NT2/D1 (cell line): ENCODE measurements around the gene USP49.

Experiments
- SUZ12 ChIP-seq: IDR thresholded peaks from 2 replicates; pipeline ENCODE4 v1.6.1; 2011; ENCODE audit not compliant: insufficient read length, insufficient read depth; ENCODE audit errors: extremely low read depth
- YY1 ChIP-seq: IDR thresholded peaks from 2 replicates; pipeline ENCODE4 v1.6.1; 2011; ENCODE audit not compliant: insufficient read length, insufficient read depth
- ZNF274 ChIP-seq: IDR thresholded peaks from 2 replicates; pipeline ENCODE4 v1.6.1; 2011; ENCODE audit warnings: mild to moderate bottlenecking, low read depth, low read length

DNA sequence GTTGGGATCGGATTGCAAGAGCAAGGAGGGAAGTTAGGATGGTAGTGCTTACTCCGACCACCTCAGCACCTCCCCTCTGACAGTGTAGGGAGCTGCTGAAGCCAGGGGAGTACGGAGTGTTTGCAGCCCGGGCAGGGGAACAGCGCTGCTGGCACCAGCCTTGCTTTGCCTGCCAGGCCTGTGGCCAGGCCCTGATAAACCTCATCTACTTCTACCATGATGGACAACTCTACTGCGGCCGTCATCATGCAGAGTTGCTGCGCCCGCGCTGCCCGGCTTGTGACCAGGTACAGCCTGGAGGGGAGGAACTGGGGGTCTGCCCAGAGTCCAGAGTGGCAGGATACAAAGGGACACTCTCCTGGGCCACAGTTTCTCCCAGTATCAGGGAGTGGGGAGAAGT, 109.9 kb downstream of the USP49 start:
- TF ChIP-seq YY1: no peak
- TF ChIP-seq ZNF274: no peak
- TF ChIP-seq SUZ12: no peak
